Measurements from ENCODE around the gene EARS2.
"Not testable (repeated sequence)": the region's sequence is repeated elsewhere in the genome, so short reads cannot be mapped to it uniquely, and the experiment has no call there.

Gene EARS2

DNA sequence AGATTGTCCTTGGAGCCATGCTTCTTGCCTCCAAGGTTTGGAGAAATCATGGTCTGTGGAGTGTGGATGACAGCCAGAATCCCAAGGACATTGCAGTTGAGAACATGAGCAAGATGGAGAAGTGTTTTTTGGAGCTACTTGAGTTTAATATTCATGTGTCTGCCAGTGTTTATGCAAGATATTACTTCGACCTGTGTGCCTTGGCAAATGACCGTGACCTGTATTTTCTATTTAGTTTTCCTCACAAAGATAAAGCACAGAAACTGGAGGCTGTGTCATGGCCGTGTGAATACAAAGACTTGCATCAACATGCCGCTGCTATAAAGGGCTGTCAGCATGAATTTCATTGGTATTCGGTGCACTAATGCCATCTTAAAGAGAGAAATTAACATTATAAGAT, 55.9 kb downstream of the EARS2 start:
- TF ChIP-seq POLR2A (IDR thresholded peaks at IDR 0.05; ENCODE audit: low read depth, low read length), result no peak
- FAIRE-seq (no peak), DNase-seq (ENCODE audit: insufficient read length, low spot score) (no peak)

DNA sequence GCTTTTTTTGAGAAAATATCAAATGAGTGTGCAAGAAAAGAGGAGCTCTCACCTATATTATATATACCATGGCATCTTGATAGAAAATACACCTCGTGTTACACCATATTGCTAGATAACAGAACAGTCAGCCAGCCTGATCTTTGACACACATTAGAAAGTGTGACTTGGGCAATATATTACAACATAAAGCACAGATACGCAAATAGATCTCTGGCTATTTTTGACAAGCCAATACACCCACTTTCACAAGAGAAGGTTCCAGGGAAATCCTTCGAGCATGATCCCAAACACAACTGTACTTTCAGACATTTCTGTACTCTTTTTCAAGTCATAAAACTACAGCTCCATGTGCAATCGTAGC, 56.3 kb downstream of the EARS2 start:
- TF ChIP-seq POLR2A (IDR thresholded peaks at IDR 0.05; ENCODE audit: low read depth, low read length), result no peak
- no peak for DNase-seq (ENCODE audit: insufficient read length, low spot score)

DNA sequence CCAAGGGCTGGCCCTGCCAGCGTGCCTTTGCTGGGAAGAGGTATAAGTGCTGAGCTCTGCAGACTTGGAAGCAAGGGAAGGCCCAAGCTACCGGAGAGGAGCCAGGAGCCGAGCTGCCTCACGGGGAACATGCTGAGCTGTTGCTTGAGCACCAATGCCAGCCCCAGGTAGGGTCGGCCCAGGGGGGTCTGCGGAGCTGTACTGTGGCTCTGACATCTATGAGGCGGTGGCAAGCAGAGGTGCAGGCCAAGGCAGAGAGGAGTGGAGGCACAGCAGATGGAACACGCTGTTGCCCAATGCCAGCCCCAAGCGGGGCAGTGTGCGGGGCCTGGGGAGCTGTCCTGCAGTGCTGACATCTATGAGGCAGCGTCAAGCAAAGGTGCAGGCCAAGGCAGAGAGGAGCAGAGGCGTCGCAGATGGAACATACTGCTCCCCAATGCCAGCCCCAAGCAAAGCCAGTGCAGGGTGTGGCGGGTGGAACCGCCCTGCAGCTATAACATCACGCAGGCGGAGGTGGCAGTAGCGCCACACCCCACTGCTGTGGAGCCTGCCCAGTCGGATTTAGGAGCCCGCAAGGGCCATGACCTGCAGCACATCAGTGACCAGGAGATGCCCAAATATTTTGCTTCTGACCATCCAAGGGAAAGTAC, 56.8 kb downstream of the EARS2 start:
- FAIRE-seq, result no peak

More for the DNA sequence above, 56.3 kb downstream of the EARS2 start:
- FAIRE-seq, result no peak

DNA sequence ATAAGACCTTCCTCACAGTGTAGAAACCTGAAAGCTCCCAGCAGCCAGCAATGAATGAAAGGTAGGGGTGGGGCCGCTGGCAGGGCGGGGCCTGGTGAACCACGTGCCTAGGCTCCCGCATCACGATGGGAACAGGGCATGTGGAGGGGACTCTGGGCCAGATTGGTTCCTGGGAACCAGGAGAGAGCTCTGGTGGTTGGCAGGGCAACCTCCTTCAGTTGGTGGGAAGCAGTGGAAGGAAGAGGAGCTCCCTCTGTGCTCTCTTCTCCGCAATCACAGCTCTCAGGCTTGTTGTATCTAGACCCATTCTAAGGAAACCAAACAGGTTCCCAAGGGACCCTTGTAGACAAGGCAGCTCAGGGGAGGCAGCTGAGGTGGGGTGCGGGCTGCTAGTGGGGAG, 57.3 kb downstream of the EARS2 start:
- no peak for TF ChIP-seq POLR2A (IDR thresholded peaks at IDR 0.05; ENCODE audit: low read depth, low read length)
- DNase-seq (ENCODE audit: insufficient read length, low spot score) (no peak), FAIRE-seq (no peak)

More for the DNA sequence above, 56.8 kb downstream of the EARS2 start:
- no peak for DNase-seq (ENCODE audit: insufficient read length, low spot score)
- TF ChIP-seq POLR2A (IDR thresholded peaks at IDR 0.05; ENCODE audit: low read depth, low read length), result no peak

DNA sequence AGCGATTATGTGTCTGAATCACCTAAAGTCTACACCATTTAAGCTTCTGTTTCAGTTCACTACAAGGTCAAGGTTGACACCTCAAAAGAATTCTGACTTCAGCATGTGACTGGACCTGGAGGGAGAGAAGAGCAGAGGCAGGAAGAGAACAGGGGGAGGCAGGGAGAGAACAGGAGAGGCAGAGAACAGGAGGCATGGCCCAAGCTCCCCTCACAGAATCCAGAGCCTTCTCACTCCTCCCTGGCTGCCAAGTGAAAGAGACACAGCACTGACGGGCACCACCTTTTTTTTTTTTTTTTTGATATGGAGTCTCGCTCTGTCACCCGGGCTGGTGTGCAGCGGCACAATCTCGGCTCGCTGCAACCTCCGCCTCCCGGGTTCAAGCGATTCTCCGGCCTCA, 58.3 kb downstream of the EARS2 start:
- no peak for DNase-seq (ENCODE audit: insufficient read length, low spot score)
- TF ChIP-seq POLR2A (IDR thresholded peaks at IDR 0.05; ENCODE audit: low read depth, low read length), result no peak
- FAIRE-seq, result no peak

DNA sequence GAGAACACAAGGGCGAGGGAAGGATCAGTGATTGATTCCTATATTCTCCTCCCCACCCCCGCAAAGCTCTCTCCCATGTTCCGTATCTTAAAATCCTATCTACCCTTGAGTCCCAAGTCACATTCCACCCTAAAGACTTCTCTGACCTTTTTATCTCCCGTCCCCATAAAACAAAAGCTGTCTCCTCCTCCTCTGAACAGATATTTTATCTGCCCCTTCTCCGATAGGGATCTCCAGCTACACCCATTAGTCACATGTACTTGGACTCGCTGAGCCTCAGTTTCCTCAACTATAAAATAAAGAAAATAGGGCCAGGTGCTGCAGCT, 59.6 kb downstream of the EARS2 start:
- no peak for TF ChIP-seq POLR2A (IDR thresholded peaks at IDR 0.05; ENCODE audit: low read depth, low read length)
- no peak for FAIRE-seq
- no peak for DNase-seq (ENCODE audit: insufficient read length, low spot score)

DNA sequence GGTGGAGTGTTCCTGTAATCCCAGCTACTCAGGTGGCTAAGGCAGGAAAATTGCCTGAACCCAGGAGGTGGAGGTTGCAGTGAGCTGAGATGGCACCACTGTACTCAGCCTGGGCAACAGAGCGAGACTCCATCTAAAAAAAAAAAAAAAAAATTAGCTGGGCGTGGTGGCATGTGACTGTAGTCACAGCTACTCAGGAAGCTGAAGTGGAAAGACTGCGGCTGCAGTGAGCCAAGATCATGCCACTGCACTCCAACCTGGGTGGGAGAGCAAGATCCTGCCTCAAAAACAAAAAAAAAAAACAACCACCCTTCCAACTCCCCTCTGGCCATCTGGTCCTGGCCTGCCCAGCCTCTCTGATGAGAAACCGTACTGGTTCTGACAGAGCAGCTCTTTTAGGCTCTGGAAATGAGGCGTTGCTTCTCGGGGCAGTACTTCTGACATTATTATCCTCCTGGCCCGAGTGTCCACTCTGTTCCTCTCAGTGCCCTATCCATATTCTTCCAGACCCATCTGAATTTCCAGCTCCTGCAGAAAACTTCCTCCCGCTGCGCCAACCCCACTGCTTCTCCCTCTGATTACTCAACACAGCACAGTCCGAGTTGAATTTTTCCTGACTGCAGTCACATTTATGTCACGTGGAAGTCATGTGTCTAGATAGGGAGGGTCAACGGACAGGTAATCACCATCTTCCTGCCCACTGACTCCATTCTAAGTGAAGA, 60.2 kb downstream of the EARS2 start:
- TF ChIP-seq POLR2A (IDR thresholded peaks at IDR 0.05; ENCODE audit: low read depth, low read length), result no peak
- DNase-seq (ENCODE audit: insufficient read length, low spot score) (no peak), FAIRE-seq (no peak)

DNA sequence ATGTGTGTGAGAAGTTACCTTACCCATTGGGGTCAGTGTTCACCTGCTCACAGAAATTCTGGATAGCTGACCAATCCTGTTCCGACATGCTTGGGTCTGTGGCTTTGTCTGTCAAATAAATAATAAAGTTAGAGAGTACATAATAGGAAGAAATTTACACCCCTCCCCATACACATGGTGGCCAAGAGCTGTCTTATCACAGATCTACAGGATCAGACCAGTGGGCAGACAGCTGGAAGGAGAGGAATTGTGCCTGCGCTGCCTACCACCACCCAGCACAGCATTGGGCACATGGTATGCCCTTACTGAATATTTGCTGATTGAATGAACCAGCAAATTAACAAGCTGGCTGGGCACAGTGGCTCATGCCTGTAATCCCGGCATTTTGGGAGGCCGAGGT, 61.5 kb downstream of the EARS2 start:
- FAIRE-seq, result no peak
- DNase-seq (ENCODE audit: insufficient read length, low spot score), result no peak
- TF ChIP-seq POLR2A (IDR thresholded peaks at IDR 0.05; ENCODE audit: low read depth, low read length), result no peak

DNA sequence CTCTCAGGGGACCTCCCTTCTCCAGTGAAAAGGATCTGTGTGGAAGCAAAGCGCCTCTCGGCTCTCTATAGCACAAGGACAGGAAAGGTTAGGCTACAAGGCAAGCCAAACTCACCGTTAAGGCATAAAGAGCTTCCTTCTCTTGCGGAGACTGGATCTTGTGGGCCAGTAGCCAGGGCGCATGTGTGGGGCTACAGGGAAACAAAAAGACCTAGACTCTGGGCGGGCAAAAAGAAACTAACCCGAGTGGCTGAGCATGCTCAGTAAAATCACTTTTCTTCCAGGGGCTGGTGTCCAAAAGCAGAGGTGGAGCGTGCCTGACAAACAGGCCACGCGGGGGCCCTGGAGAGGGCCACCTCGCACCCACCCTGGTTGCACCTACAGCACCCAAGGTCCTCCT, 63.0 kb downstream of the EARS2 start:
- TF ChIP-seq POLR2A (IDR thresholded peaks at IDR 0.05; ENCODE audit: low read depth, low read length), result no peak
- FAIRE-seq (no peak), DNase-seq (ENCODE audit: insufficient read length, low spot score) (no peak)

DNA sequence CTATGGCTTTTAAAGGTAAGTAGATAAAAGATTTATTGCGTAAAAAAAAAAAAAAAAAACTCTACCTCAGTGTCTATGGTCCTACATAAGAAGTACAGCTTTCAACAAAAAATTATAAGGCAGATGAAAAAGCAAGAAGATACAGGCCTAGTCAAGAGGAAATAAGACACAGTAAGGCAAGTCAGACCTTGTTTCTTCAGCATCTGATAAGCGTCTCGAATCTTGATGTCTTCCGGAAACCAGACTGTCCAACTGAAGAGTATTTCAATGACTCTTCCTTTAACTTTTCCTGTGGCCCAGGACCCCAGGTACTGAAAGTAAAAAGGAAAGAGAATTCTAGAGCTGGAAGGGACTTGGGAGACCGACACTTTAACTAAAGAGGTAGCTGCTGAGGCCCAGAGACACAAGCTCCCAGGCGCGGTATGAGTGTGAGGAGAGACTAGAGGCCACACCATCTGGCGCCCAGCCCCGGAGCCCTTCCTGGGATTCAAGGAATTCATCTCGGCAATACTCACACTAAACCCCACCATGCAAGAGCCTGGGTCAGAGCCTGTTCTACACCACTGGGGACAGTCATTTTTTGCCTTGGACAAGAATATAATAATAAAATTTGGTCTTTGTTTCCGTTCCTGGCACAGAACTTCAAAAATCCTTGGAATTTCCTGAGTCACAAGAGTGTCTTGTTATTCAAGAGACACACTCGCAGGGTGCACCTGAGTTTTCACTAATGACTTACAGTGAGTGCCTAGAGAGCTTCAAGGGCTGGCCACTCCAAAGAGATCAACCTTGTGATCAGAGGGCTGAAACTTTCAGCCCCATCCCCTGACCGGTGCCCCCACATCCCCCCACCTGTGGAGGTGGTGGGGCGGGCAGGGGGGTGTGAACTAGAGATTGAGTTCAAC, 65.4 kb downstream of the EARS2 start:
- peak; percentile 70 for DNase-seq (ENCODE audit: insufficient read length, low spot score)
- FAIRE-seq, result no peak
- no peak for TF ChIP-seq POLR2A (IDR thresholded peaks at IDR 0.05; ENCODE audit: low read depth, low read length)

DNA sequence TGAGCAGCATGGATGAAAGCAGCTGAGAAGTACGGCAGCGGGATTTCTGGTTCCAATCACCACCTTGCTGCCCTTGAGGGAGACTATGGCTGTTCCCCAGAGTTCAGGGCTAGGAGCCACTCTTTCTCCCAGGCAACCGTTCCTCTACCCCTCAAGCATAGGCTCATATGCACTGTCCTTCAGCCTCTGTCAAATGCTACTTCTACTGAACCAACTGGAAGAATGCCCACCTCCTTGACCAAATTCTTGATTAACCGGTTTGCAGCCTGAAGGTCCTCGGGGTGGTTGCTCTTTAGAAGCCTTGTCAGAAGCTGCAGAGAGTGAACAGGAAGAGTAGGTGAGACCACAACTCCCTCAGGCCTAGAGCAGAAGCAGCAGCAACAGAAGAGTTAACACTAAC, 70.7 kb downstream of the EARS2 start:
- FAIRE-seq (no peak), DNase-seq (ENCODE audit: insufficient read length, low spot score) (no peak)
- TF ChIP-seq POLR2A (IDR thresholded peaks at IDR 0.05; ENCODE audit: low read depth, low read length), result no peak

DNA sequence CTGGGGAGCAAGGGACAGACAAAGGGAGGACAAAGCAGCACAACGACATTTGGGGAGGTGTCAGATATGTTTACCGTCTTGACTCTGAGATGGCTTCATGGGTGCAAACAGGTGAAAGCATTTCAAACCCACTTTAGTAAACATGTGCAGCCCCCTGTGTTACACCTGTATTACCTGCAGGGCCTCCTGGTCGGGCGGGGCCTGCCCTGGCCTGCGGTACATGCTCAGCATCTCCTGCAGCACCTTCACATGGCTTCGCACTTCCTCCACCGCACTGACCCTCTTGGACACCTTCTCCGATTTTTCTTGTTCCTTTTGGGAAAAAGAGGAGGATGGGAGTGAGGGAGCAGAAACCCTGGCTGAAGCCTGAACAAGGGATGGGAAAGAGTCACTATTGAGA, 71.3 kb downstream of the EARS2 start:
- no peak for FAIRE-seq
- no peak for TF ChIP-seq POLR2A (IDR thresholded peaks at IDR 0.05; ENCODE audit: low read depth, low read length)
- DNase-seq (ENCODE audit: insufficient read length, low spot score), result no peak

DNA sequence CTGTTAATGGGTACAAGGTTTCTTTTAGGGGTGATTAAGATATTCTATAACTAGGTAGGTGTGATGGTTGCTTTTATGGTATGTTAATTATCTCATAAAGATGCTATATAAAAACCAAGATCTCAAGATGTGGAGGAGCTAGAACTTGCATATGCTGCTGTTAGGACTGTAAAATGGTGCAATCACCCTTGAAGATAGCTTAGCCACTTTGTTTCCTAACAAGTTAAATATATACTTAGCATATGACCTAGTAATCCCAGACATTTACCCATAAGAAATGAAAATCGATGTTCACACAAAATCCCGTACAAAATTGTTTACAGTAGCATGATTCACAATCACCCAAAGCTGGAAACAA, 71.9 kb downstream of the EARS2 start:
- no peak for TF ChIP-seq POLR2A (IDR thresholded peaks at IDR 0.05; ENCODE audit: low read depth, low read length)
- DNase-seq (ENCODE audit: insufficient read length, low spot score) (no peak), FAIRE-seq (no peak)

DNA sequence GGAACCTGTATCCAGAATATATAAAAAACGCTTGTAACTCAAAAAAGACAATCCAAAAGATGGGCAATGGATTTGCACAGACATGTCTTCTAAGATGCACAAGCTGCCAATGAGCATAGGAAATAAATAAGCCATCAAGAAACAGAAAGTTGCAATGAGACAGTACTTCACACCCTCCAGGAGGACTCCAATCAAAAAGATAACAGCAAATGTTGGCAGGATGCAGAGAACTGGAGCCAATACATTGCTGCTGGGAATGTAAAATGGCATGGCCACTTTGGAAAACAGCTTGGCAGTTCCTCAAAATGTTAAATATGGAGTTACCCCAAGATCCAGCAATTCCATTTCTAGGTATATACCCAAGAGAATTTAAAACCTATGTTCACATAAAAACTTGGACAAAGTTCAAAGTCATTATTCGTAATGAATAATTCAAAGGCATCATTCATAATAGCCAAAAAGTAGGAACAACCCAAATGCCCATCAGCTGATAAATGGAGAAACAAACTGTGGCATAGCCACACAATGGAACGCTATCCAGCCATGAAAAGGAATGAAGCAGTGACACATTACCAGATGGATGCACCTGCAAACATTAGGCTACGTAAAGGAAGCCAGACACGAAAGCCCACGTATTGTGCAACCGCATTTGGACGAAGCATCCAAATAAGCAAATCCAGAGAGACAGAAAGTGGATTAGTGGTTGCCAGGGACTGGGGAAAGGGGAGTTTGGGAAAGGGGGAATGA, 72.5 kb downstream of the EARS2 start:
- DNase-seq (ENCODE audit: insufficient read length, low spot score) (no peak), FAIRE-seq (no peak)
- no peak for TF ChIP-seq POLR2A (IDR thresholded peaks at IDR 0.05; ENCODE audit: low read depth, low read length)

DNA sequence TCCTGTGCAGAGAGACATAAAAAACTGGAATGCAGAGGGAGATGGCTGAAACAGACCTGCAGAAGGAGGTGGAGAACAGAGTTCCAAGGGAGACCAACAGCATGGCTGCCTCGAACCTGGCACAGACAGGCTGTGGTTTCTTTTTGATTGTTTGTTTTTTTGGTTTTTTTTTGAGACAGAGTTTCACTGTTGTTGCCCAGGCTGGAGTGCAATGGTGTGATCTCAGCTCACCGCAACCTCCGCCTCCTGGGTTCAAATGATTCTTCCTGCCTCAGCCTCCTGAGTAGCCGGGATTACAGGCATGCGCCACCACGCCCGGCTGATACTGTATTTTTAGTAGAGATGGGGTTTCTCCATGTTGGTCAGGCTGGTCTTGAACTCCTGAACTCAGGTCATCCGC, 73.7 kb downstream of the EARS2 start:
- not testable (repeated sequence) for FAIRE-seq; DNase-seq (ENCODE audit: insufficient read length, low spot score)

All from H54 (cell line).